H9 (cell line): Measurements from ENCODE around the gene SERPINA6. TPM values are rescaled to one million over a fixed set of nuclear protein-coding genes. Genes with fewer than 3 reads are reported as not detected.
"Not testable (repeated sequence)": the region's sequence is repeated elsewhere in the genome, so short reads cannot be mapped to it uniquely, and the experiment has no call there.

Experiments used
- DNase-seq: peaks from one replicate; pipeline ENCODE4 v3.0.0-alpha.2; 2017
- H2AFZ ChIP-seq: one replicate; pipeline ENCODE4 v1.6.1; 2013; ENCODE audit warnings: mild to moderate bottlenecking, low read length, control low read depth, moderate library complexity
- H2AK5ac ChIP-seq: 2 replicates; pipeline ENCODE4 v1.6.1; 2013; ENCODE audit warnings: low read length, control low read depth, mixed read lengths; ENCODE audit not compliant: insufficient read length
- H2BK120ac ChIP-seq: one replicate; pipeline ENCODE4 v1.6.1; 2013; ENCODE audit warnings: low read depth, mild to moderate bottlenecking, low read length, control low read depth, inconsistent platforms; ENCODE audit not compliant: poor library complexity, severe bottlenecking
- H2BK12ac ChIP-seq: 2 replicates; pipeline ENCODE4 v1.6.1; 2013; ENCODE audit warnings: low read length, control low read depth, mixed read lengths, low read depth; ENCODE audit not compliant: insufficient read length
- H2BK15ac ChIP-seq: 2 replicates; pipeline ENCODE4 v1.6.1; 2013; ENCODE audit warnings: low read depth, low read length, control low read depth
- H2BK20ac ChIP-seq: one replicate; pipeline ENCODE4 v1.6.1; 2013; ENCODE audit warnings: low read depth, mild to moderate bottlenecking, low read length, control low read depth, inconsistent platforms; ENCODE audit not compliant: poor library complexity, severe bottlenecking
- H2BK5ac ChIP-seq: 2 replicates; pipeline ENCODE4 v1.6.1; 2013; ENCODE audit warnings: low read length, control low read depth, mixed read lengths; ENCODE audit not compliant: insufficient read length
- H3K14ac ChIP-seq: 2 replicates; pipeline ENCODE4 v1.6.1; 2013; ENCODE audit warnings: low read length, control low read depth; ENCODE audit not compliant: insufficient read depth
- H3K18ac ChIP-seq: 2 replicates; pipeline ENCODE4 v1.6.1; 2013; ENCODE audit warnings: low read depth, mild to moderate bottlenecking, mixed read lengths, low read length, control low read depth; ENCODE audit not compliant: insufficient read length
- H3K23ac ChIP-seq: 2 replicates; pipeline ENCODE4 v1.6.1; 2013; ENCODE audit warnings: low read length, control low read depth, mixed read lengths, low read depth; ENCODE audit not compliant: insufficient read length
- H3K23me2 ChIP-seq: 2 replicates; pipeline ENCODE4 v1.6.1; 2013; ENCODE audit warnings: low read depth, mild to moderate bottlenecking, mixed read lengths, low read length, control low read depth; ENCODE audit not compliant: insufficient read length, poor library complexity, severe bottlenecking
- H3K27ac ChIP-seq: 2 replicates; pipeline ENCODE4 v1.5.1; 2013; ENCODE audit warnings: low read length, control low read depth, mixed read lengths, low read depth; ENCODE audit not compliant: insufficient read length
- H3K27me3 ChIP-seq: 2 replicates; pipeline ENCODE4 v1.6.1; 2013; ENCODE audit warnings: low read length, control low read depth, inconsistent platforms; ENCODE audit not compliant: insufficient read depth
- H3K4ac ChIP-seq: 2 replicates; pipeline ENCODE4 v1.6.1; 2013; ENCODE audit warnings: low read depth, mild to moderate bottlenecking, control low read depth, inconsistent platforms, low read length, moderate library complexity
- H3K4me1 ChIP-seq: 2 replicates; pipeline ENCODE4 v1.6.1; 2013; ENCODE audit warnings: low read length, control low read depth, inconsistent platforms; ENCODE audit not compliant: insufficient read depth
- H3K4me2 ChIP-seq: 2 replicates; pipeline ENCODE4 v1.6.1; 2013; ENCODE audit warnings: low read length, control low read depth, mixed read lengths; ENCODE audit not compliant: insufficient read length, insufficient read depth
- H3K56ac ChIP-seq: 2 replicates; pipeline ENCODE4 v1.6.1; 2013; ENCODE audit warnings: low read depth, mild to moderate bottlenecking, mixed read lengths, low read length, control low read depth; ENCODE audit not compliant: insufficient read length
- H3K79me1 ChIP-seq: 2 replicates; pipeline ENCODE4 v1.6.1; 2013; ENCODE audit warnings: low read depth, mild to moderate bottlenecking, moderate library complexity, low read length, control low read depth, inconsistent platforms; ENCODE audit not compliant: insufficient read depth, poor library complexity, severe bottlenecking
- H3K79me2 ChIP-seq: 2 replicates; pipeline ENCODE4 v1.6.1; 2013; ENCODE audit warnings: low read length, control low read depth, inconsistent platforms; ENCODE audit not compliant: insufficient read depth
- H3K9ac ChIP-seq: 2 replicates; pipeline ENCODE4 v1.6.1; 2013; ENCODE audit warnings: low read length, control low read depth, mixed read lengths; ENCODE audit not compliant: insufficient read length; ENCODE audit errors: extremely low read depth
- H3K9me3 ChIP-seq: one replicate; pipeline ENCODE4 v1.6.1; 2013; ENCODE audit warnings: low read depth, low read length, inconsistent platforms; ENCODE audit not compliant: control insufficient read depth
- H3T11ph ChIP-seq: one replicate; pipeline ENCODE4 v1.6.1; 2013; ENCODE audit warnings: mild to moderate bottlenecking, low read length, control low read depth, inconsistent platforms
- H4K20me1 ChIP-seq: one replicate; pipeline ENCODE4 v1.6.1; 2013; ENCODE audit not compliant: control insufficient read depth, insufficient read length, insufficient read depth
- H4K5ac ChIP-seq: 2 replicates; pipeline ENCODE4 v1.6.1; 2013; ENCODE audit warnings: low read depth, mild to moderate bottlenecking, mixed read lengths, low read length, control low read depth; ENCODE audit not compliant: insufficient read length
- H4K8ac ChIP-seq: replicated peaks from 2 replicates; pipeline ENCODE4 v1.6.1; 2013; ENCODE audit warnings: low read length, control low read depth, mixed read lengths, low read depth; ENCODE audit not compliant: insufficient read length
- H4K91ac ChIP-seq: 2 replicates; pipeline ENCODE4 v1.6.1; 2013; ENCODE audit warnings: low read depth, mild to moderate bottlenecking, moderate library complexity, mixed read lengths, low read length, control low read depth; ENCODE audit not compliant: insufficient read length
- H3K27ac Mint-ChIP-seq, 3 experiments: 2 replicates in 2 of 3; 3 replicates in 1 of 3; pipeline ENCODE4 v1.8.0; 2020 to 2021; ENCODE audit warnings: mixed read lengths in 3 of 3, mild to moderate bottlenecking in 1 of 3, moderate library complexity in 1 of 3
- H3K27me3 Mint-ChIP-seq: 2 replicates; pipeline ENCODE4 v1.8.0; 2021; ENCODE audit warnings: low read depth, mild to moderate bottlenecking, moderate library complexity, mixed read lengths
- H3K36me3 Mint-ChIP-seq, 3 experiments: 2 replicates in 2 of 3; 3 replicates in 1 of 3; pipeline ENCODE4 v1.8.0; 2020 to 2021; ENCODE audit warnings: low read depth in 3 of 3, mixed read lengths in 3 of 3; ENCODE audit not compliant: insufficient read depth in 1 of 3
- H3K4me1 Mint-ChIP-seq, 2 experiments: 2 replicates each; pipeline ENCODE4 v1.8.0; 2020; ENCODE audit warnings: mixed read lengths in 2 of 2
- H3K4me3 Mint-ChIP-seq, 2 experiments: 2 replicates in 1 of 2; 3 replicates in 1 of 2; pipeline ENCODE4 v1.8.0; 2020 to 2021; ENCODE audit warnings: mild to moderate bottlenecking in 2 of 2, mixed read lengths in 2 of 2, moderate library complexity in 1 of 2
- H3K9me3 Mint-ChIP-seq, 2 experiments: 2 replicates in 1 of 2; 3 replicates in 1 of 2; pipeline ENCODE4 v1.8.0; 2020; ENCODE audit warnings: mild to moderate bottlenecking in 2 of 2, mixed read lengths in 2 of 2, moderate library complexity in 1 of 2
- WGBS: extraction: QIAGEN DNeasy Blood & Tissue Kit; methylation state at CpG from one replicate; pipeline ENCODE4 v1.1.7; 2013; ENCODE audit warnings: missing lambda C conversion rate, low lambda C conversion rate, mixed read lengths; ENCODE audit not compliant: insufficient read length; ENCODE audit errors: extremely low coverage; 5-methylcytosine and 5-hydroxymethylcytosine counted together
- total RNA-seq: library from RNA; stranded (reverse); gene quantifications from 2 replicates; pipeline ENCODE4 v1.2.1, GENCODE V29; 2021
- TF ChIP-seq, protein P1 (sequence below): fragments of 200-600 bp; sonication (generic); conservative IDR thresholded peaks from 3 replicates; pipeline ENCODE4 v1.8.0; 2021; ENCODE audit warnings: antibody characterized with exemption, mild to moderate bottlenecking

Gene SERPINA6
- total RNA-seq, 1 experiment from 2014 or later = not detected

GRCh38 chr14:94267352-94267751 is 55.8 kb downstream of the SERPINA6 start:
- no peaks in the 10 kb centered on the region for H3K9me3 ChIP-seq
- Mint-ChIP-seq H3K4me3 (no peak overlapping the region), H3K27me3 (no peaks in the 10 kb centered on the region), H3K4me1 (no peaks in the 10 kb centered on the region), H3K27ac (no peak overlapping the region), H3K9me3 (peaks cover 2 to 11% of the 10 kb centered on the region in 2 experiments; a peak in 4 of 5 replicates), H3K36me3 (peaks cover 8 to 22% (median 8%) of the 10 kb centered on the region in 3 experiments)
- TF ChIP-seq, protein P1, sequence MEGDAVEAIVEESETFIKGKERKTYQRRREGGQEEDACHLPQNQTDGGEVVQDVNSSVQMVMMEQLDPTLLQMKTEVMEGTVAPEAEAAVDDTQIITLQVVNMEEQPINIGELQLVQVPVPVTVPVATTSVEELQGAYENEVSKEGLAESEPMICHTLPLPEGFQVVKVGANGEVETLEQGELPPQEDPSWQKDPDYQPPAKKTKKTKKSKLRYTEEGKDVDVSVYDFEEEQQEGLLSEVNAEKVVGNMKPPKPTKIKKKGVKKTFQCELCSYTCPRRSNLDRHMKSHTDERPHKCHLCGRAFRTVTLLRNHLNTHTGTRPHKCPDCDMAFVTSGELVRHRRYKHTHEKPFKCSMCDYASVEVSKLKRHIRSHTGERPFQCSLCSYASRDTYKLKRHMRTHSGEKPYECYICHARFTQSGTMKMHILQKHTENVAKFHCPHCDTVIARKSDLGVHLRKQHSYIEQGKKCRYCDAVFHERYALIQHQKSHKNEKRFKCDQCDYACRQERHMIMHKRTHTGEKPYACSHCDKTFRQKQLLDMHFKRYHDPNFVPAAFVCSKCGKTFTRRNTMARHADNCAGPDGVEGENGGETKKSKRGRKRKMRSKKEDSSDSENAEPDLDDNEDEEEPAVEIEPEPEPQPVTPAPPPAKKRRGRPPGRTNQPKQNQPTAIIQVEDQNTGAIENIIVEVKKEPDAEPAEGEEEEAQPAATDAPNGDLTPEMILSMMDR = no peak
- H4K8ac ChIP-seq = no peak overlapping the region
- no peak overlapping the region for H3K18ac ChIP-seq
- H3K27ac ChIP-seq = no peak overlapping the region
- H4K91ac ChIP-seq = no peak overlapping the region
- no peaks in the 10 kb centered on the region for H3K27me3 ChIP-seq
- no peaks in the 10 kb centered on the region for H4K20me1 ChIP-seq
- no peaks in the 10 kb centered on the region for H3K79me2 ChIP-seq
- no peaks in the 10 kb centered on the region for H3K79me1 ChIP-seq
- no peak overlapping the region for H2BK20ac ChIP-seq
- H3K9ac ChIP-seq = no peak overlapping the region
- DNase-seq = no peak
- no peak overlapping the region for H2AK5ac ChIP-seq
- no peak overlapping the region for H3K4ac ChIP-seq
- no peaks in the 10 kb centered on the region for H3K23me2 ChIP-seq
- H2BK120ac ChIP-seq = no peak overlapping the region
- no peaks in the 10 kb centered on the region for H3K4me1 ChIP-seq
- no peak overlapping the region for H3K56ac ChIP-seq
- H2BK15ac ChIP-seq = no peak overlapping the region
- H4K5ac ChIP-seq = no peak overlapping the region
- H2AFZ ChIP-seq = no peak overlapping the region
- no peak overlapping the region for H2BK12ac ChIP-seq
- no peak overlapping the region for H3K14ac ChIP-seq
- no peak overlapping the region for H3T11ph ChIP-seq
- H3K23ac ChIP-seq = no peak overlapping the region
- no peak overlapping the region for H3K4me2 ChIP-seq
- WGBS = no CpG with 5 or more reads among the region's 1 CpG
- no peak overlapping the region for H2BK5ac ChIP-seq

GRCh38 chr14:94264195-94264594 is 58.9 kb downstream of the SERPINA6 start:
- not testable (repeated sequence) for H2BK5ac ChIP-seq

More at GRCh38 chr14:94264195-94264594, 58.9 kb downstream of the SERPINA6 start:
- H2BK12ac ChIP-seq, DNase-seq, H3K4me1 ChIP-seq, H3K18ac ChIP-seq, H2BK20ac ChIP-seq, H3K4me1 Mint-ChIP-seq, H3K9ac ChIP-seq, H3K79me1 ChIP-seq, H4K8ac ChIP-seq, H2AFZ ChIP-seq, H4K20me1 ChIP-seq, H3K4ac ChIP-seq, H3K79me2 ChIP-seq, H3K23me2 ChIP-seq, H3T11ph ChIP-seq, H3K9me3 ChIP-seq, H3K27me3 ChIP-seq, H4K5ac ChIP-seq, H3K14ac ChIP-seq, H3K27me3 Mint-ChIP-seq, H3K4me3 Mint-ChIP-seq, H4K91ac ChIP-seq, H3K23ac ChIP-seq, H3K4me2 ChIP-seq, H2BK15ac ChIP-seq, H3K56ac ChIP-seq, H3K27ac ChIP-seq, H3K27ac Mint-ChIP-seq, H2BK120ac ChIP-seq, H2AK5ac ChIP-seq: not testable (repeated sequence)
- peaks cover 27 to 50% (median 35%) of the 10 kb centered on the region in 3 experiments for H3K36me3 Mint-ChIP-seq
- WGBS = no CpG with 5 or more reads among the region's 3 CpGs
- H3K9me3 Mint-ChIP-seq = peaks cover 15 to 20% of the 10 kb centered on the region in 2 experiments
